CD4-positive, CD25-positive, alpha-beta regulatory T cell (primary cell): Measurements from ENCODE around the gene AFG1L. TPM values are rescaled to one million over a fixed set of nuclear protein-coding genes. Genes with fewer than 3 reads are reported as not detected.
"Not testable (repeated sequence)": the region's sequence is repeated elsewhere in the genome, so short reads cannot be mapped to it uniquely, and the experiment has no call there.

Experiments
- ATAC-seq, 2 donors: fragments of 150-1000 bp; cut with Tn5 transposase; one replicate each; pipeline ENCODE4 v1.10.0; 2021; ENCODE audit warnings: low read depth in 2 of 2, moderate number of reproducible peaks in 2 of 2, moderate library complexity in 1 of 2
- DNase-seq, 3 donors: peaks; one replicate each; pipeline versions ENCODE4 v3.0.0 to v3.0.0-alpha.2; 2012 to 2022; ENCODE audit warnings: mixed read lengths in 1 of 3
- H3K27ac ChIP-seq: one replicate; pipeline ENCODE4 v1.7.0; 2013; ENCODE audit warnings: mild to moderate bottlenecking, low read length; ENCODE audit not compliant: insufficient read depth, poor library complexity, severe bottlenecking
- H3K27me3 ChIP-seq: one replicate; pipeline ENCODE4 v1.7.0; 2013; ENCODE audit warnings: low read length; ENCODE audit not compliant: control insufficient read depth, insufficient read depth
- H3K36me3 ChIP-seq: one replicate; pipeline ENCODE4 v1.7.0; 2013; ENCODE audit warnings: mild to moderate bottlenecking, low read length, moderate library complexity; ENCODE audit not compliant: control insufficient read depth, insufficient read depth
- H3K4me1 ChIP-seq: 2 replicates; pipeline ENCODE4 v1.7.0; 2013; ENCODE audit warnings: mild to moderate bottlenecking, low read length; ENCODE audit not compliant: insufficient read depth, control insufficient read depth, poor library complexity, severe bottlenecking
- H3K4me3 ChIP-seq: one replicate; pipeline ENCODE4 v1.7.0; 2013; ENCODE audit warnings: low read depth, mild to moderate bottlenecking, low read length, moderate library complexity
- H3K9me3 ChIP-seq, 2 experiments: 1 replicate in 1 of 2; 2 replicates in 1 of 2; pipeline ENCODE4 v1.7.0; 2013; ENCODE audit warnings: low read length in 2 of 2, mild to moderate bottlenecking in 1 of 2, moderate library complexity in 1 of 2; ENCODE audit not compliant: control insufficient read depth in 2 of 2
- H3K27ac Mint-ChIP-seq, 3 donors: one replicate each; pipeline ENCODE4 v1.8.0; 2020 to 2022; ENCODE audit warnings: mild to moderate bottlenecking in 3 of 3, mixed read lengths in 3 of 3, moderate library complexity in 2 of 3
- H3K27me3 Mint-ChIP-seq: one replicate; pipeline ENCODE4 v1.8.0; 2022; ENCODE audit warnings: mild to moderate bottlenecking, mixed read lengths
- H3K36me3 Mint-ChIP-seq: one replicate; pipeline ENCODE4 v1.8.0; 2020; ENCODE audit warnings: mixed read lengths
- H3K4me1 Mint-ChIP-seq, 4 donors: one replicate each; pipeline ENCODE4 v1.8.0; 2020 to 2022; ENCODE audit warnings: mixed read lengths in 4 of 4, mild to moderate bottlenecking in 1 of 4
- H3K4me3 Mint-ChIP-seq, 4 donors: one replicate each; pipeline ENCODE4 v1.8.0; 2020 to 2022; ENCODE audit warnings: mild to moderate bottlenecking in 4 of 4, mixed read lengths in 4 of 4, moderate library complexity in 3 of 4
- H3K9me3 Mint-ChIP-seq, 7 donors: one replicate each; pipeline ENCODE4 v1.8.0; 2020 to 2022; ENCODE audit warnings: mixed read lengths in 7 of 7, mild to moderate bottlenecking in 3 of 7, moderate library complexity in 2 of 7
- polyA plus RNA-seq, 4 donors: library from polyadenylated mRNA; unstranded; fragments of 300-500 nt; fragmentation: Illumina TruSeq; gene quantifications; one replicate each; pipeline ENCODE4 v1.2.3, GENCODE V29; 2021
- total RNA-seq: library from RNA; stranded (reverse); gene quantifications from one replicate; pipeline ENCODE4 v1.2.3, GENCODE V29; 2022

The AFG1L gene
- total and polyA plus RNA-seq, 5 donors from 2014 or later: 0.55 to 4.4 (median 2.2) TPM

DNA sequence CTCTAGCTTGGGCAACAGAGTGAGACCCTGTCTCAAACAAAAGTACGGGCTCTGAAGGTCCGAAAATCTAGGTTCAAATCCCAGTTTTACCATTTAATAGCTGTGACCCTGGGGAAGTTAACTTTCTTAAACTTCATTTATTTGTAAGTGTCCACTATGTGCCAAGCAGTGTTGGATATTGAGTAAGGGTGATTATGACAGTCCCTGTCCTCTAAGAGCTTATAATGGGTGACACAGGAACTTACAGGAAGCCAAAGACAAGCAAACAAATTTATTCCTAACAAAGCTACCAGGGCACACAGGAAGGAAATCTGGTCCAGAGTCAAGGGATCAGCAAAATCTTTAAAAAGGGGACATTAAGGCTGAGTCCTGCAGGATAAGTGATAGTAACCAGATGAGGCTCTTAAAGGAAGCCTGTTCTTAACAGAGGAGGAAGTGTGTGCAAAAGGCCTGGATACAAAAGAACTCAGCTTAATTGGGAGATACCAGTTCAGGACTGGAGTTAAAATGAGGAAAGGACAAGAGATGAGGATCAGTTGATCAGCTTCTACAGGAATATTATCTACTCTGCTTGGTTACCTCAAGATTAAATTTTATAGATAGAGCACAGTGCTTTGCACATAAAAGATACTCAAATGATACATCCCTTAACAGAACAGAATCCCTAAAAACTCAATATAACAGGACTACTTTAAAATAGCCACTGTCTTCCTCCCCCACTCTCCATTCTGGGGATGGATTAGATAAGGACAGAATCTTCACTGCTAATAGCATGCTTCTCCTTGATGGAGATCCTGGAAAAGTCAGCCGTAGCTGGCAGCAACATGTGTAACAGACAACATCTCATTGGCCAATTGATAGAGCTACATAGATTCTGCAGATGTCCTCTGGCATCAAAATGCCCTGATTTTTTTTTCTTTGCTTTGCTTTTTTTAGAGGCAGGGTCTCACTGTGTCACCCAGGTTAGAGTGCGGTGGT, 40.1 kb upstream of the AFG1L start:
- Histone ChIP-seq H3K4me3 (no peak overlapping the region), H3K27ac (no peak overlapping the region), H3K36me3 (no peaks in the 10 kb centered on the region), H3K9me3 (no peaks in the 10 kb centered on the region), H3K4me1 (peaks cover 40% of the 10 kb centered on the region), H3K27me3 (no peaks in the 10 kb centered on the region)
- peaks cover 23% of the 10 kb centered on the region for H3K36me3 Mint-ChIP-seq
- no peak for DNase-seq
- H3K9me3 Mint-ChIP-seq: no peaks in the 10 kb centered on the region
- no peak for ATAC-seq
- peak overlapping the region in 1 of 4 donors; percentile 32 for H3K4me3 Mint-ChIP-seq
- peak overlapping the region in 2 of 3 donors; percentile 9 to 33 for H3K27ac Mint-ChIP-seq
- no peaks in the 10 kb centered on the region for H3K27me3 Mint-ChIP-seq
- H3K4me1 Mint-ChIP-seq: peaks cover 28 to 82% (median 53%) of the 10 kb centered on the region in 4 donors

DNA sequence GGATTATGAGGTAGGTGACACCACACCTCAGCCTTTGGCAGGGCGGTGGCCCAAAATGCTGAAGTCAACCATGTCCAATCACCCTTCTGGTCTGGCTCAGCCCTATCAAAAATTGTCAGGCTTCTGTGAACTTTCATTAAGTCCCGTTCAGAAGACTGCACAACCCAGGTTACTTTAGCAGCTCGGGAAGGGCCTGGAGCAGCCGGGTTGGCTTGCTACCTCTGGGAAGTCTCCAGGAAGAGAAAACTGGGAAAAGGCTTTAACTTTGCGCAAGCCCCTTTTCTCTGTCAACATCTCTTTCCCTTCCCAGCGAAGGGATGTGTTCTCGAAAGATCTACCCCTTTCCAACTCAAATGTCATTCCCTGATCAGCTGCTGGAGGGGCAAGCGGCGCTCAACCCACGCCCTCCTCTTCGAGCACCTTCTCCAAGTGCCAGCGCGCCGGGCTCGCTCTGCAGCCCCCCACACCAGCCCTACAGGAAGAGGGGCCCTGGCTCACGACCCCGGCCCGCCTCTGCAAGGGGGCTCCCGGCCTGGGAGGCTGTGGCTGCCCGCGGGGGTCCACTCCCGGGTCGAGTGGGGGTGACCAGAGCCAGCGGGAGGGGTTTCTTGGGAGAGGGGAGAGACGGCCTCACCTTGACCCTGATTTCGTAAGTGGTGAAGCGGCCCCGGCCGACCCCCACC, 34.6 kb upstream of the AFG1L start:
- peaks cover under 1% of the 10 kb centered on the region for H3K27me3 Mint-ChIP-seq
- peak in 2 of 3 donors; percentile 2 to 63 for DNase-seq
- H3K4me1 Mint-ChIP-seq: peaks cover 15 to 42% (median 28%) of the 10 kb centered on the region in 4 donors
- peak overlapping the region; percentile 87 for H3K4me3 ChIP-seq
- H3K4me3 Mint-ChIP-seq: peak overlapping the region; percentile 87 to 94 (median 92)
- H3K27ac ChIP-seq: peak overlapping the region; percentile 94
- peak overlapping the region; percentile 91 to 98 (median 92) for H3K27ac Mint-ChIP-seq
- no peaks in the 10 kb centered on the region for H3K27me3 ChIP-seq
- ATAC-seq: no peak
- peaks cover 39% of the 10 kb centered on the region for H3K4me1 ChIP-seq
- H3K36me3 ChIP-seq: no peaks in the 10 kb centered on the region
- no peaks in the 10 kb centered on the region for H3K9me3 ChIP-seq
- peaks cover 3% of the 10 kb centered on the region for H3K36me3 Mint-ChIP-seq
- no peaks in the 10 kb centered on the region for H3K9me3 Mint-ChIP-seq

DNA sequence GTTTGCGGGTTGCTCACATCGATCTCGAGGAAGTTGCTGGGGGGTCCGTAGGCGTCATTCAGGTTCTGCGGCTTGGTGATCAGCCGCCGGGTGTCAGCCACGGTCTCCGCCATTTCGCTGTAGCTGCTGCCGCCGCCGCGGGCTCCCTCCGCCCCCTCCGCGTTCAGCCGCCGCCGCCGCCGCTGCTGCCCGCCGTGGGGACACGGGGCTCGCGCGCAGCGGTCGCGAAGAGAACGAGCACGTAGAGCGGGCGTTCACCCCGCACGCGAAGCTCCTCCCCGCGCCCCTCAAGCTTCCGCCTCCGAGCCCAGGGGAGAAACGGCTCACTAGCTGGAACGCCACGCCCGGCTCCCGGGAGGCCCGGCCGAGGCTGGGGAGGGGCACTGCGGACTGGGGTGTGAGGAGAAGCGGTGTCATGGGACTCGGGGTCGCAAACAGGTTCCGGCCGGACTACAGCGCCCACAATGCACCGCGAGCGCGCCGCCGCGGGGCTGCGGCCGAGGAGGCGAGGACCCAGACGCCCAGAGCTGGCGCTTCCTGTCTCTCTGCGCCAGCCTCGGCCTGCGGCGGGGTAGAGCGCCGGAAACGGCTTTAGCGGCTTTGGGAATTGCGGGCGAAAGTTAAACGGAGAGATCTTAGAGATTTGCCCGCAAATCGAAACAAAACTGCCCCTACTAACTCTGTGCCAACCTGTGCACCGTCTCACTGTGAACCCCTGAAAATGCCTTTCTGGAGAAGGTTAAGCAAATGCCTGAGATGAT, 33.9 kb upstream of the AFG1L start, which contains the start of gene SNX3:
TSS of gene SNX3 (minus strand) at position 232 of the 761 bp plus-strand sequence. CDS start at position 113, 119 bp downstream.
- no peaks in the 10 kb centered on the region for H3K9me3 ChIP-seq
- peak within 1 kb of the TSS; percentile 92 to 98 (median 93) for H3K27ac Mint-ChIP-seq
- peak within 1 kb of the TSS; percentile 100 for H3K4me3 ChIP-seq
- no peaks in the 10 kb centered on the region for H3K36me3 ChIP-seq
- H3K4me1 ChIP-seq: peaks cover 38% of the 10 kb centered on the region
- no peaks in the 10 kb centered on the region for H3K9me3 Mint-ChIP-seq
- H3K27me3 Mint-ChIP-seq: peaks cover 4% of the 10 kb centered on the region
- no peaks in the 10 kb centered on the region for H3K27me3 ChIP-seq
- H3K4me3 Mint-ChIP-seq: peak within 1 kb of the TSS; percentile 87 to 96 (median 94)
- peak; percentile 89 to 90 for ATAC-seq
- DNase-seq: peak; percentile 84 to 95 (median 91)
- H3K4me1 Mint-ChIP-seq: peaks cover 13 to 36% (median 25%) of the 10 kb centered on the region in 4 donors
- H3K27ac ChIP-seq: peak within 1 kb of the TSS; percentile 94
- H3K36me3 Mint-ChIP-seq: peaks cover 3% of the 10 kb centered on the region

DNA sequence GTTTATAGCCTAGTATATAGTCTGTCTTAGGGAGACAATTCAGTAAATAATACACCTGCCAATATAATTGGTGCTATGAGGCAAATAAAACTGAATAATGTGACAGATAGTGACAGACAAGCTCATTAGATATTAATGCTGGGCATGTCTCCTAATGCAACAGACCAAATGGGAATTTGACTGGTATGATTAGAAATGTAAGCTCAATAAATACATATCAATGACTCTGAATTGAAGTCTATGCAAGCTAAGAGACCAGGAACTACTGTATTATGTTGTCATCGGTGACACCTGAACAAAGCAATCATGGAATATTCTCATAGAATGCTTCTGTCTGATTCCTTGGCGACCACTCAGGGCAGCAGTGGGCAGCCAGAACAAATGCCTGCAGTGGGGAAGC, 31.5 kb upstream of the AFG1L start:
- ATAC-seq (no peak), DNase-seq (no peak)
- H3K4me1 Mint-ChIP-seq: peaks cover 4 to 19% (median 14%) of the 10 kb centered on the region in 4 donors
- no peak overlapping the region for H3K27ac ChIP-seq
- no peaks in the 10 kb centered on the region for H3K9me3 ChIP-seq
- H3K4me3 ChIP-seq: no peak overlapping the region
- peaks cover 9% of the 10 kb centered on the region for H3K27me3 Mint-ChIP-seq
- H3K27ac Mint-ChIP-seq: no peak overlapping the region
- H3K4me1 ChIP-seq: peaks cover 28% of the 10 kb centered on the region
- H3K9me3 Mint-ChIP-seq: no peaks in the 10 kb centered on the region
- no peaks in the 10 kb centered on the region for H3K27me3 ChIP-seq
- peak overlapping the region in 2 of 4 donors; percentile 39 to 77 for H3K4me3 Mint-ChIP-seq
- H3K36me3 ChIP-seq: no peaks in the 10 kb centered on the region
- H3K36me3 Mint-ChIP-seq: no peaks in the 10 kb centered on the region

DNA sequence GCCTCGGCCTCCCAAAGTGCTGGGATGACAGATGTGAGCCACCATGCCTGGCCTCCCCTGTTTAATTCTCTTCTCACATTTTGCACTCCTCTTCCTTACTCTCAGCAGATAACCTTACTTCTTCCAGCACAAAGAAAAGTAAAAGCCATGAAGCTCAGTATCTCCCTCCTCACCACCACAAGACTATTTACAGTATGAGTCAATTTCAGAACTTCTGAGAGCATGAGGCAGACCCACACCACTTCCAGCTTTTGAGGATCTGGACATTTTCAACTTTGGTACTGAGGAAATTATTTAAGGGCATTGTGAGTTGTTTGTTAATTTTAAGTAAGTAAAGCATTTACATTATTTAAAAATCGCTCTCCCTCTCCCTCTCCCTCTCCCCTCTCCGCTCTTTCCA, 26.0 kb upstream of the AFG1L start:
- ATAC-seq (no peak), DNase-seq (no peak)
- Mint-ChIP-seq H3K9me3 (no peaks in the 10 kb centered on the region), H3K4me3 (no peak overlapping the region), H3K27ac (no peak overlapping the region), H3K27me3 (peaks cover 26% of the 10 kb centered on the region), H3K4me1 (peaks cover 0 to 2% (median 0%) of the 10 kb centered on the region in 4 donors), H3K36me3 (no peaks in the 10 kb centered on the region)
- H3K27me3 ChIP-seq: no peaks in the 10 kb centered on the region
- H3K4me1 ChIP-seq: no peaks in the 10 kb centered on the region
- no peaks in the 10 kb centered on the region for H3K9me3 ChIP-seq
- H3K36me3 ChIP-seq: no peaks in the 10 kb centered on the region
- no peak overlapping the region for H3K27ac ChIP-seq
- no peak overlapping the region for H3K4me3 ChIP-seq

DNA sequence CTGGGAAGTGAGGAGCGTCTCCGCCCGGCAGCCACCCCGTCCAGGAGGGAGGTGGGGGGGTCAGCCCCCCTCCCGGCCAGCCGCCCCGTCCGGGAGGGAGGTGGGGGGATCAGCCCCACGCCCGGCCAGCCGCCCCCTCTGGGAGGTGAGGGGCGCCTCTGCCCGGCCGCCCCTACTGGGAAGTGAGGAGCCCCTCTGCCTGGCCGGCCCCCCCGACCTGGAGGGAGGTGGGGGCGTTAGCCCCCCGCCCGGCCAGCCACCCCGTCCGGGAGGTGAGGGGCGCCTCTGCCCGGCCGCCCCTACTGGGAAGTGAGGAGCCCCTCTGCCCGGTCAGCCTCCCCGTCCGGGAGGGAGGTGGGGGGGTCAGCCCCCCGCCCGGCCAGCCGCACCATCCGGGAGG, 24.9 kb upstream of the AFG1L start:
- peaks cover 35% of the 10 kb centered on the region for H3K27me3 Mint-ChIP-seq
- not testable (repeated sequence) for H3K27ac Mint-ChIP-seq, H3K9me3 Mint-ChIP-seq, H3K9me3 ChIP-seq, H3K4me3 Mint-ChIP-seq, H3K4me3 ChIP-seq, H3K4me1 ChIP-seq, H3K27me3 ChIP-seq, H3K36me3 ChIP-seq, ATAC-seq, H3K27ac ChIP-seq, H3K4me1 Mint-ChIP-seq, H3K36me3 Mint-ChIP-seq, DNase-seq

DNA sequence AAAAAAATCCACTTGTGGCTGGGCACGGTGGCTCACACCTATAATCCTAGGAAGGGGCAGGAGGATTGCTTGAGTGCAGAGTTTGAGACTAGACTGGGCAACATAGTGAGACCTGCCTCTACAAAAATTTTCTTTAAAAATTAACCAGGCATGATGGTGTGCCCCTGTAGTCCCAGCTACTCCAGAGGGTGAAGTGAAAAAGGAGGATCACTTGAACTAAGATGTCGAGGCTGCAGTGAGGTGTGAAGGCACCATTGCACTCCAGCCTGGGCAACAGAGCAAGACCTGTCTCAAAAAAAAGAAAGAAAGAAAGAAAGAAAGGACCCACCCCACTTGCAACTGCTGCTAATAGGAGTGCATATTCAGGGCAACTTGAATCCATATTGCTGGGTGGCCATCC, 20.3 kb upstream of the AFG1L start:
- DNase-seq (no peak), ATAC-seq (no peak)
- Histone ChIP-seq H3K4me1 (no peaks in the 10 kb centered on the region), H3K9me3 (no peaks in the 10 kb centered on the region), H3K27ac (no peak overlapping the region), H3K27me3 (peaks cover 5% of the 10 kb centered on the region), H3K36me3 (no peaks in the 10 kb centered on the region), H3K4me3 (no peak overlapping the region)
- no peaks in the 10 kb centered on the region for H3K36me3 Mint-ChIP-seq
- no peak overlapping the region for H3K4me3 Mint-ChIP-seq
- no peaks in the 10 kb centered on the region for H3K4me1 Mint-ChIP-seq
- no peaks in the 10 kb centered on the region for H3K9me3 Mint-ChIP-seq
- H3K27me3 Mint-ChIP-seq: peaks cover 30% of the 10 kb centered on the region
- H3K27ac Mint-ChIP-seq: no peak overlapping the region
